Mucosa of descending colon (tissue), 3 donors: Measurements from ENCODE around the gene SMAD9. TPM values are rescaled to one million over a fixed set of nuclear protein-coding genes. Genes with fewer than 3 reads are reported as not detected.

Experiments used
- ATAC-seq: fragments of 200-7000 bp; cut with Tn5 transposase; one replicate; pipeline ENCODE4 v1.9.1; 2020; ENCODE audit warnings: mild to moderate bottlenecking, moderate library complexity
- DNase-seq, 3 donors: peaks; one replicate each; pipeline ENCODE4 v3.0.0-alpha.2; 2020
- H3K36me3 ChIP-seq: fragments of 200-600 bp; one replicate; pipeline ENCODE4 v1.8.0; 2021; ENCODE audit warnings: low read depth, mild to moderate bottlenecking
- H3K4me1 ChIP-seq: fragments of 200-600 bp; one replicate; pipeline ENCODE4 v1.8.0; 2021; ENCODE audit warnings: low read depth, mild to moderate bottlenecking
- H3K4me3 ChIP-seq: fragments of 200-600 bp; one replicate; pipeline ENCODE4 v1.8.0; 2021; ENCODE audit warnings: mild to moderate bottlenecking
- H3K9me3 ChIP-seq: fragments of 200-600 bp; one replicate; pipeline ENCODE4 v1.8.0; 2021; ENCODE audit warnings: mild to moderate bottlenecking
- CTCF ChIP-seq: fragments of 200-600 bp; IDR thresholded peaks from one replicate; pipeline ENCODE4 v1.8.0; 2022; ENCODE audit warnings: antibody characterized with exemption, mild to moderate bottlenecking
- intact Hi-C, 2 donors: fragments of 100-400 bp; cut with DNase I in 1 of 2; cut with micrococcal nuclease in 1 of 2; formaldehyde crosslinking; loops; one replicate each; pipeline versions ENCODE4 v1.11.0 to v1.11.1; 2022; cut with DNase I, micrococcal nuclease
- total RNA-seq, 3 donors: library from RNA; stranded (reverse); fragmentation: NEBNext Ultra II Directional in 2 of 3; extraction: Animal tissue kit (Norgen Biotek cat#: 25700) in 2 of 3; gene quantifications; one replicate each; pipeline versions ENCODE4 v1.2.1 to v1.2.4, GENCODE V29; 2021 to 2023
- donor health status: DM: no; HTN: no; CAD: no; lungs with moderate emphysema.
- donor health status: DM: no; HTN: no; CAD: no.
- donor health status: DM: no; HTN: yes; CAD: no.

SMAD9 gene
- total RNA-seq, 3 donors from 2014 or later, result 9.0 to 21.6 (median 16.2) TPM

GRCh38 chr13:36950920-36951319, 30.9 kb upstream of the SMAD9 start:
- TF ChIP-seq CTCF, result no peak
- intact Hi-C loops, result no loop called here

GRCh38 chr13:36950330-36950729, 30.3 kb upstream of the SMAD9 start:
- no peaks in the 10 kb centered on the region for H3K9me3 ChIP-seq
- ATAC-seq (no peak), DNase-seq (no peak)
- no peak overlapping the region for H3K4me3 ChIP-seq
- H3K36me3 ChIP-seq, result peaks cover 4% of the 10 kb centered on the region
- no peak for TF ChIP-seq CTCF
- H3K4me1 ChIP-seq, result no peaks in the 10 kb centered on the region
- intact Hi-C loops, result no loop called here

More at GRCh38 chr13:36950920-36951319, 30.9 kb upstream of the SMAD9 start:
- H3K36me3 ChIP-seq, result peaks cover 4% of the 10 kb centered on the region
- H3K4me3 ChIP-seq, result no peak overlapping the region
- H3K4me1 ChIP-seq, result no peaks in the 10 kb centered on the region
- no peaks in the 10 kb centered on the region for H3K9me3 ChIP-seq
- ATAC-seq (no peak), DNase-seq (no peak)

GRCh38 chr13:36945078-36945477, 25.0 kb upstream of the SMAD9 start:
- no peak for TF ChIP-seq CTCF
- no peak overlapping the region for H3K4me3 ChIP-seq
- ATAC-seq, result no peak
- H3K36me3 ChIP-seq, result no peaks in the 10 kb centered on the region
- intact Hi-C loops, result no loop called here
- no peak for DNase-seq
- H3K9me3 ChIP-seq, result no peaks in the 10 kb centered on the region
- H3K4me1 ChIP-seq, result no peaks in the 10 kb centered on the region

GRCh38 chr13:36925603-36926002, 5.6 kb upstream of the SMAD9 start:
- no peak for TF ChIP-seq CTCF
- Histone ChIP-seq H3K4me1 (peaks cover 4% of the 10 kb centered on the region), H3K4me3 (no peak overlapping the region), H3K36me3 (no peaks in the 10 kb centered on the region), H3K9me3 (no peaks in the 10 kb centered on the region)
- DNase-seq (no peak), ATAC-seq (no peak)
- intact Hi-C loops, result no loop called here

- TF ChIP-seq CTCF, result no peak
Measured at GRCh38 chr13:36924001-36924400, 4.0 kb upstream of the SMAD9 start.

More at GRCh38 chr13:36924001-36924400, 4.0 kb upstream of the SMAD9 start:
- ATAC-seq (no peak), DNase-seq (no peak)
- Histone ChIP-seq H3K36me3 (no peaks in the 10 kb centered on the region), H3K4me1 (peaks cover 6% of the 10 kb centered on the region), H3K9me3 (no peaks in the 10 kb centered on the region), H3K4me3 (no peak overlapping the region)
- intact Hi-C loops, result no loop called here
